GM18498 (cell line): Measurements from ENCODE around the gene VPS72.

Experiments
- ATAC-seq: cut with Tn5 transposase; IDR thresholded peaks from one replicate; pipeline ENCODE4 v1.9.1; 2021; ENCODE audit warnings: mild to moderate bottlenecking, moderate library complexity; ENCODE audit not compliant: unreplicated experiment

VPS72 gene

DNA sequence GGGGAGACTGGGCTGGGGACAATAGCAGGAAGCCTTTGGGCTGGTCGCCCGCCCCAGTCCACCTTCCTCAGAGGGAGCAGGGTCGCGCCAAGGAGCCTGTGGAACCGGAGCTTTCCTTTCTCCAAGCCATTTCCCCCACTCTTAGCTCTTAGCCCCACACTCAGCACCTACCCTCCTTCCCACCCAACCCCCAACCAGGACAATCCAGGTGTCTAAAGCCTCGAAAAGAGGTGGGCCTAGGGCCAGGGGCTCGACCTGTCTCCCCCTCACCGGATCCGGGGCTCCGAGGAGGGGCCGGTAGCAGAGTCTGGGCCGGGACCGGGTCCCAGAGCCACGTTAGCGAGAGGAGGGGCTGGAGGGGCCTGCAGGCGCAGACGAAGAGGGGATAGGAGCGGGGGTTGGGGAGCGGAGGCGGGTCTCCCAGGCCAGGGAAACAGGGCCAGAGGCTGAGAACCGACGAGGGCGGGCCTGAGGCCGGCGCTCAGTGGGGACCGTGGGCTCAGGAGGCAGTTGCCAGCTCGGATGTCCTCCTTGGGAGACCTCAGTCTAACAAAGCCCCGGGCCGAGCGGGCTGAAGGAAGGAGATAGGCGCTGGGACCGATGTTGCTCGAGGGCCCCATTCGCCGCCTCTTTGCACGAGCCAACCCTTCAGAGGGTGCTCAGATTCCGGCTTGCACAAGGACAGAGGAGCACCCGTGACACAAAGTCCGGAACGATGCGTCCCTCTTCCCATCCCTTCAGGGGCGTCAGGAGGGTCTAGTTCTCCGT is 44.5 kb downstream of the VPS72 start:
- no peak for ATAC-seq

DNA sequence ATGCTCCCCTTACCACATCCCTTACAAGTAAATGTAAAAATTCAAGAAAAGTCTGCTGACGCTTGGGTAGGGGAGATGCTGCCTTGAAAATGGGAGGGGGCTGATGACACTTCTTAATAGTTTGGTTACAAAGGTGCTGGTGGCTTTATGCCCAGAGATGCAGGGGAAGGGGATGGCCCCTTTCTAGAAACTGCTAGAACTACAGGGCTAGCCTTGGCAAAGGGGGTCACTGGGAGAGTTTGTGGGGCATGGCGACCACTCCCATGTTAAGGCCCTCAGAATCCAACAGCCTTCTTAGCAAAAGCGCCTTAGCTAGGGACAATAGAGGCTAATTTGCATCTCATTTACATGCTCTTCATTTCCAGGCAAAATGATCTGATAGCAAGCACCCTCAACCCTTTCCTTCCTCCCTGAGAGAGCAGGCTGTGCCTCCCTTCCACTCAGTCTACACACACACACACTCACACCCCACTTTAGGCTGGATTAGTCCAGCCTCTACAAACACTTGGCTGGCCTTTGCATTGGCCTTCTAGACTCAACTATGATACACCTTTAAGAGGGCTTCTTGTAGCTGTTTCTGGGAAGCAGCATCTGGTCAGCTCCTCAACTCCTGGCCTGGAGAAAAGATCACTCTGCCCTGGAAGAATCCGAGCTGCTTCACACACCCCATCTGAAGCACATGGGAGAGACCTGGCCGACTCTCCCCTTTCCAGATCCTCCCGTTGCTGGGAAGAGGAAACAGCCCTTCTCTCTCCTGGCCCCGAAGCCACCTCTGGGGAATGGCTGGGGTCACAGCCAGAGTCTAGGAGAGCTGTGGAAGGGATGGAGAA is 45.3 kb downstream of the VPS72 start:
- ATAC-seq: no peak

DNA sequence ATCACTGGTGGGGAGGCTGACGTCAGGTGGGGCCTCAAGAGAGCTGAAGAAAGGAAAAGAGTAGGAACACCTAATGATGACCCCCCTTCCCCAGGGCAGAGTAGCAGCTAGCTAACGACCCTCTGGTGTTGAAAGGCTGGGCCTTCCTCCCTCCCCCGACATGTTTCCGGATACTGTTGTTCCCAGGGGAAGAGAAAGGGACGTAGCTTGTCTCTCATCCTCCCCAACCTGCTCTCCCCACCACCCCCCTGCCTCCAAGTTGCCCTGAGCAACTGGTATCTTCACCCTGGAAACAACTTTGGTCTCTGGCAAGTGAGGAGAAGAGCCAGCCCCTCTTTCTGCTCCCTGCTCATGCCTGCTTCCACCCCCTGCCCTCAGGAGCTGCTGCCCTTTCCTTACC is 46.0 kb downstream of the VPS72 start:
- no peak for ATAC-seq

DNA sequence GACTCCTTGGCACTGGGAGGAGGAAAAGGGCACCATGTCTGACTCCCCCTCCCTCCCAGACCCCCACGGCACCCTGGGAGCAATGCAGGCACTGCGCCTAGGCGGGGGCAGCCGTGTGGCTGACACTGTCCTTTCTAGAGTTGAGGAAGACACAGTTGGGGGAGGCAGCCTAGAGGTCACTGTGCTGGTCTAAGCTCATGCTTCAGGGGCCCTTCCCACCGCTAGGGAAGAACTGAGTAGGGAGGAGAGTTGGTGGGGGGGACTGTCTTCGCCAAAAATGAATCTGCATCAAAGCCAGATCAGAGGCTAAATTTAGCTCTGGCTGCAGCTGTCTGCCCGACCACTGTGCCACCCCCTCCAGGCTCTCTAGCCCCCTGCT is 47.0 kb downstream of the VPS72 start:
- no peak for ATAC-seq

DNA sequence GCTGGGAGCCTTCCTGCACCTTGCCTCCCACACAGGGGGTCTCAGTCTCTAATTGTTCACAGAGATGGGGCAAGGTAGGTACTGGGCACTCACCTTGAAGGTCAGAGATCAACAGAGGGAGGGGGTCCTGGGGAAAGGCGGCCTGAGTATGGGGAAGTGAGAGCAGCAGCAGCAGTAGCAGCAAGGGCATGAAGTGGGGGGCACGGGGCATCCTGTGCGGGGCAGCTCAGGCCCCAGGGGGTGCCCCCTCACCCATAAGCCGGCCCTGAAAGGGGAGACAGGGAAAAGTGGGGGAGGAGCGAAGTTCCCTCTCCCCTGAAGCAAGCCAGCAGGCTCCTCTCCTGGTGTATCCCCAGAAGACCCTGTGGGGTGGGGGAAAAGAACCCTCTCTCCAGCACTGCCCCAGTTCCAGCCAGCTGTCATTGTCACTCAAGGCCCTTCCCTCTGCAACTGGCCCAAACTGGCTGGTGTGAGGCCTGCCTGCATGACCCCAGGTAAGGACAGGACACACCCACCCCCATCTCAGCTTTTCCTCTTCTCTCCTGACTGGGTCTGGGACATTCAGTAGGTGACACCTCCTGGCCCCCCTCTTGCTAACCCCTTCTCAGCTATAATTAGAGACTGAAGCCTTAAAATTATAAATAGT is 47.5 kb downstream of the VPS72 start:
- ATAC-seq: no peak

DNA sequence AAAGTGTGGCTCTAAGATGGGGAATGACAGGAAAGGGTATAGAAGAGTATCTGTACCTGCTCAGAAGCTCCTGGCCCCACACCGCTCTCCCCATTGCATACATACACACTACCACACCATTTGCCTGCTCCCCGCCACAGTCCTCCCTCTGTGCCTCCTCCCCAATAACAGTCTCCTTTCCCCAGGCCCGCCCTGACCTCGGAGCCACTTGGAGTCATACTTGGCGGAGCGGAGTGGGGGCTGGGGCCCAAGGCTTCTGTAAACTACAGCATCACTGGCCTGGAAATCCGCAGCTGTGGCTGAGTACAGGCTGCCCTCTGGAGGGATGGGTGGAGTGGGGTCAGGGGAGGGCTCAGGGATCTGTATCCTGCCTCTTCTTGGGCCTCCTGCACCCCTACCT is 52.2 kb downstream of the VPS72 start:
- ATAC-seq: no peak

DNA sequence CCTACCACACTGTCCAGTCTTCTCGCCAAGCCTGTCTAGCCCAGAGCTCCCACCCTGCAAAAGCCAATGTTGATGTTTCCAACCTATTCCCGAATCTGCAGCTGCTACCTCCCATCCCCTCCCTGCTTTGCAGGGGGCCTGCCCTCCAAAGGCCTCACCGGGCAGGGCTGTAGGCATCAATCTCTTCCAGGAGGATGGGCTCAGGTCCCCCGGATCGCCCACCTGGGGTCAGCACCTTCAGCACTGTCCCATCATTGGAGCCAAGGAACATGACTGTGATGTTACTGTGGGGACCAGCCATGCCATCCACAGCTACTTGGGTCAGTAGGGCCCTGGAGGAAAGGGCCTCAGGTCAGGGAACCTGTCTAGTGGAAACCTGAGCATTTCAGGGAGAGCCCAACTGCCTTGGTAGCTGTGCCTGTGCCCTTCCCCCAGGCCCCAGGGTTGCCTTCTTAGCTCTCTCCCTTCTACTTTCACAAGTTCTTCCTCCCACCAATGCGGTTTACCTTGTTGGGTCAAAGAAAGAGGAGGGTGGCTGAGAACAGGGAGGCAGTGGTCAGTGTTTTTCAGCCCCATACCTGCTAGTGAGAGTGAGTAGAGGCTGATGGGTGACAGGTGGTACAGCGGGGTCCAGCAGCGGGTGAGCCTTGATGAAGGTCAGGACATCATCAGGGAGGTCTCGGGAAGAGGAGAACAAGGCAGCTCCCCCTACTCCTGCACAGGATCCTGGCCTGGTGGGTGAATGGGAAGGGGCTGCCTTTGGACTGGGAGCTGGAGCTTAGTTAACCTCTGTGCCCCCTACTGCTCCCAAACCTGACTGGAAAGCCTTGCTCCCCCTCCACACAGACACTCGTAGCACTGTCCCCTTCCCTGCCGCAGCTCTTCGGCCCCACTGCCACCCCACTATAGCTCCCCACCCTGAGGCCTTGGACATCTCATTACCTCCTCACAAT is 54.3 kb downstream of the VPS72 start:
- no peak for ATAC-seq

DNA sequence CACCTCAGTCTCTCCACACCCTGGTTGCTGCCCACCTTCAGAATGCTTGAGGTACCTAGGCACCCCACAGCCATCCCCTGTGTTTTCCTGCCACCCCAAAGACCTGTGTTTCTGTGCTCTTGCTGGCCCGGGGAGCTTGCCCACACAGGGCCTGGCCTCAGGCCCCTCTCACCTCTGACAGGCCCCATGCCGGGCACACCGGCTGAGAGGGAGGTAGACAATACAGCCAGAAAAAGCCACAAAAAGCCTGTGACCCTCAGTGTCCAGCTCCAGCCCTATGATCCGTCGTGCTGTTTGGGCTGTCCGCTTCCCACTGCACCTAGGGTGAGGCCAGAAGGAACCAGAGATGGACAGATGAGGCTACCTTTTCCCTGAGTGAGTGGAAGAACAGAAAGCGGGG is 55.0 kb downstream of the VPS72 start:
- no peak for ATAC-seq

DNA sequence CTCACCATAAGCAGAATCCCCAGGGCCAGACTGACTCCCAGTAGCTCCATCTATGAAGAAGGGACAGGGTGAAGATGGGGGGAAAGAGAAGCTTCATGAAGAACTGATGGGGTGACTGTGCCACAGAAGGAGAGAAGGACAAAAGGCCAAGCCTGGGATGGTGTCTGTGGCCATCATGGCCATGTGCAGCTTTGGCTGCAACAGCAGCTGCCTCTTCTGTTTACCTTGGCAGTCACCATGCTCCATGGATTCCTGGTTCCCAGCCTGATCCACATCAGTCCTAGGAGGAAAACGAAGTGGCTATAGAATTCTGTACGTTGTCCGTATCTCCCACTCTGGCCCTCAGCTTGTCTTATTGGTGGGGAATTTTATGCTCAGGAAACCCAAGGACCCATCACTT is 55.6 kb downstream of the VPS72 start:
- ATAC-seq: no peak

DNA sequence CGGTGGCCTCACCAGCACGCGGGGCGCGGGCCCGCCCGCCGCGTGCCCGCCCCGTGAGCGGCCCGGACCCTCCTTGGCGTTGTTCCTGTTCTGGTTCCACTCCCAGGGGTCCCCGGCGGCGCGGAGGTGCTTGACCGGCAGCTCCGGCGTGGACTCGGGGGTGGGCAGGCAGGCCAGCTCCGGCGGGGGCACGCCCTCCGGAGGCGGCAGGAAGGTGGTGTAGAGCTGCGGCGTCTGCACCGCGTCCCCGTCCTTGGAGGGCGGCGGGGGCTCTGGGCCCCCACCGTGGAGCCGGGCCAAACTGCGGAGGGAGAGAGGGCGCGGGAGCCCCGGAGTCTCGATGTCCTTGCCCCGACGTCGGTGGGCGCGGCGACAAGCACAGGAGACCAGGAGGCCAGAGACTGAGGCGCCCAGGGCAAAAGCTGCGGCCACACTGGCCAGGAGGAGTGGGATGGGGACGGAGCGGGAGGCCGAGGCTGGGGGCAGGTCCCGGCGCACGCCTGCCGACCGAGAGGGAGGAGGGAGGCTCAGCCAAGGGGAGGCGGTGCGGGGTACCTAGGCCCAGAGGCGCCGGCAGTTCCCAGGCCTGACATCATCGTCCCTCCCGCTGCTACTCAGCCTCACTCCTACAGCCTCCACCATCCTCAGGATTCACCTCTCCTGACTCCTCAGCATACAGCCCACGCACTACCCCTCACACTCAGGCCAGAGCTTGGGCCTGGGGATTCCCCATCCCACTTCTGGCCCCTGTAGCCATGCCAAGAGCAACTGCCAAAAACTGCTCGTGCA is 56.8 kb downstream of the VPS72 start:
- ATAC-seq: no peak

DNA sequence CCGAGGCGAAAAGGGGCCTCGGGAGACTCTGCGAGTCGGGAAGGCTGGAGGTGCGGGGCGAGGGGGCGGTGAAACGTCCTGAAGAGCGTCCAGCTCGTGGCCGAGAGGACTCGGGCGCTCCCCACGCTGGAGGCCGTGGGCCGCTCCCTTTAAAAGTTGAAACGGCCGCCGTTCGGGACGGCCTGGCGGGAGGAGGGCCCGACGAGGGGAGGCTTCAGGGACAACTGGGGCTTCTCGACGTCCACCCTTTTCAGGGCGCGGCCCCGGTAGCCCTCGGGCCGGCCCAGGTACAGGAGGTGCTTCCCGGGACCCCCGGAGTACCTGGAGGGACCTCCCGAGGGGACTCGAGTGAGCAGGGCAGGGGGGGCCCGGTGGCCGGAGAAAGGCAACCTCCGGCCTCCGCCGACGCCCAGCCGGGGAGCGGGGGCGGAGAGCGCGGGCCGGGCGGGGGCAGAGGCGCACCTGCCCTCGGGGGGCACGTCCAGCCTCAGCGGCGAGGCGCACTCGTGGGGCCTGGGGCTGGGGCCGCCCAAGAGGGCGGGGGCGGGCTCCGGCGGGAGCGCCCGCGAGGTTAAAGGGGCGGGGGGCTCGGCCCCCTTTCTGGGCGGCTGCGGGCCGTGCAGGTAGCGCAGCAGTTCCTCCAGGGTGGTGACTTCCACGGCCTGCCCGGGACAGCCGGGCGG is 57.5 kb downstream of the VPS72 start:
- no peak for ATAC-seq

DNA sequence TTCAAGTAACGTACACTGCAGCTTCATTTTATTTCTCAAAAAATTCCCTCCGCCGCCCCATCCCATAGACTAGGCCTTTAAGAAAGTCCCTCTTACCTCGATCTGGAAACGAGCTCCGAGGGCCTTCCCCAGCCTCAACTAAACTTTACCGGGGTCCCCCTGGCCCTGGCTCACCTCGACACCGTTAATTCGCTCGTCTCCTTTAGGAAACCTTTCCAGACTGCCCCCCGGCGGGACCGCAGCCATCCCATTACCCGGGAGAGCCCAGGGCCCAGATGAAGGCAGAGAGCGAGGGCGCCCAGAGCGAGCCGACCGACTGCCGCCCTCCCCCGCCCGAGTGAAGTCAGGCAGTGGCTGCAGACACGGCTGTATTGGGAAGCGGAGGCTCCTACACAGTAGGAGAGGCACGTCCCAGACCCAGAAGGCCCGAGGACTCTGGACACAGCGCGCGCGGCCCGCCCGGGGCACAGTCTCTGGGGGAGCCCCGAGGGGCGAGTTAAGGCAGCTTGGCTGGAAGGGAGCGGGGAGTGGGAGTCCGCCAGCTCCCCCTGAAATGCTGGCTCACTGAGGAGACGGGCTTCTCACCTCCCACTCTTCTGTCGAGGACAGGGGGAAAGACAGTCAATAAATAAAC is 58.2 kb downstream of the VPS72 start:
- ATAC-seq: no peak

DNA sequence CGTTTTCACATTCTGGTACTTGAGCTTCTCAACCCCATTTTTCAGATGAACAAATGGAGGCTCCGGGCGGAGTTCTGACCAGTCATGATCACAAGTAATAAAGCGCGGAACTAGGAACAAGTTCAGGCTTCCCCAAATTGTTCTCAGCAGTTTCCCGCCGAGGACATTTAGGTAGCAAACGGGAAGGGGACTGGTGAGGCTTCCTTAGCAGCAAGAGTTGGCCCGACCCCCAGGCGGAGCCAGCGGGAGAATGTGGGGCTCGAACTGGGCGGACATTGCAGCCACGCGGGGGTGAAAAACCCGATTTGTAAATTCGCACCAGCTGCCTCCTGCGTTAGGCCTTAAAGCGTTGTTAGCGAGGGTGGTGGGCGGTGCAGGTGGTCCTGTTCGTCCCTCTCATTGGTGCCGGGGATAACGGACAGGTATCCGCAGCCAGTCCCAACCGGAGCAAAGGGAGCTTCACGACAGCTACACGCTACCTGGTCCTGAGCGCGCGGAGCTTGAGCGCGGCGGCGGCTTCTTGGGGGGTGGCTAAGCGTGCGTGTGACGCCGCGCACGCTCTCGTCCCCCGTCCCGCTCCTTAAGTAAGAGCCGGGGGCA is 58.9 kb downstream of the VPS72 start:
- peak; percentile 86 for ATAC-seq

DNA sequence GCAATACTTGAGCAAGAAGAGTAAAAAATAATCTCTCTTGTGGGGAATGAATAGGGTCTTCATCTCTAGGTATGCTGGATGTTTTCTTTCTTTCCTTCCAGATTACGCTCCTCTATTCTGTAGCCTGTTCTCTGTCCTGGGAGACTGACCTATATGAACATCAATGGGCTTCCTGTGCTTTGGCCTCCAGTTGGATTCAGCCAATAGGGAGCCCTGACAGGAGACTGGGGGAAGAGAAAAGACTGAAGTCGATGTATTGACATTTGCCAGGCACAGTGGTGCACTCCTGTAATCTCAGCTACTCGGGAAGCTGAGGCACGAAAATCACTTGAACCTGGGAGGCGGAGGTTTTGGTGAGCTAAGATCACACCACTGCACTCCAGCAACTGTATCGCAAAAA is 61.2 kb downstream of the VPS72 start:
- no peak for ATAC-seq
